H9 (cell line): ENCODE results near the gene SDK1. TPM values are rescaled to one million over a fixed set of nuclear protein-coding genes. Genes with fewer than 3 reads are reported as not detected.

ENCODE experiments used
- DNase-seq: peaks from one replicate; pipeline ENCODE4 v3.0.0-alpha.2; 2017
- H2AFZ ChIP-seq: one replicate; pipeline ENCODE4 v1.6.1; 2013; ENCODE audit warnings: mild to moderate bottlenecking, low read length, control low read depth, moderate library complexity
- H2AK5ac ChIP-seq: 2 replicates; pipeline ENCODE4 v1.6.1; 2013; ENCODE audit warnings: low read length, control low read depth, mixed read lengths; ENCODE audit not compliant: insufficient read length
- H2BK120ac ChIP-seq: one replicate; pipeline ENCODE4 v1.6.1; 2013; ENCODE audit warnings: low read depth, mild to moderate bottlenecking, low read length, control low read depth, inconsistent platforms; ENCODE audit not compliant: poor library complexity, severe bottlenecking
- H2BK12ac ChIP-seq: 2 replicates; pipeline ENCODE4 v1.6.1; 2013; ENCODE audit warnings: low read length, control low read depth, mixed read lengths, low read depth; ENCODE audit not compliant: insufficient read length
- H2BK15ac ChIP-seq: 2 replicates; pipeline ENCODE4 v1.6.1; 2013; ENCODE audit warnings: low read depth, low read length, control low read depth
- H2BK20ac ChIP-seq: one replicate; pipeline ENCODE4 v1.6.1; 2013; ENCODE audit warnings: low read depth, mild to moderate bottlenecking, low read length, control low read depth, inconsistent platforms; ENCODE audit not compliant: poor library complexity, severe bottlenecking
- H2BK5ac ChIP-seq: 2 replicates; pipeline ENCODE4 v1.6.1; 2013; ENCODE audit warnings: low read length, control low read depth, mixed read lengths; ENCODE audit not compliant: insufficient read length
- H3K14ac ChIP-seq: 2 replicates; pipeline ENCODE4 v1.6.1; 2013; ENCODE audit warnings: low read length, control low read depth; ENCODE audit not compliant: insufficient read depth
- H3K18ac ChIP-seq: 2 replicates; pipeline ENCODE4 v1.6.1; 2013; ENCODE audit warnings: low read depth, mild to moderate bottlenecking, mixed read lengths, low read length, control low read depth; ENCODE audit not compliant: insufficient read length
- H3K23ac ChIP-seq: 2 replicates; pipeline ENCODE4 v1.6.1; 2013; ENCODE audit warnings: low read length, control low read depth, mixed read lengths, low read depth; ENCODE audit not compliant: insufficient read length
- H3K23me2 ChIP-seq: 2 replicates; pipeline ENCODE4 v1.6.1; 2013; ENCODE audit warnings: low read depth, mild to moderate bottlenecking, mixed read lengths, low read length, control low read depth; ENCODE audit not compliant: insufficient read length, poor library complexity, severe bottlenecking
- H3K27ac ChIP-seq: 2 replicates; pipeline ENCODE4 v1.5.1; 2013; ENCODE audit warnings: low read length, control low read depth, mixed read lengths, low read depth; ENCODE audit not compliant: insufficient read length
- H3K27me3 ChIP-seq: 2 replicates; pipeline ENCODE4 v1.6.1; 2013; ENCODE audit warnings: low read length, control low read depth, inconsistent platforms; ENCODE audit not compliant: insufficient read depth
- H3K4ac ChIP-seq: 2 replicates; pipeline ENCODE4 v1.6.1; 2013; ENCODE audit warnings: low read depth, mild to moderate bottlenecking, control low read depth, inconsistent platforms, low read length, moderate library complexity
- H3K4me1 ChIP-seq: 2 replicates; pipeline ENCODE4 v1.6.1; 2013; ENCODE audit warnings: low read length, control low read depth, inconsistent platforms; ENCODE audit not compliant: insufficient read depth
- H3K4me2 ChIP-seq: 2 replicates; pipeline ENCODE4 v1.6.1; 2013; ENCODE audit warnings: low read length, control low read depth, mixed read lengths; ENCODE audit not compliant: insufficient read length, insufficient read depth
- H3K56ac ChIP-seq: 2 replicates; pipeline ENCODE4 v1.6.1; 2013; ENCODE audit warnings: low read depth, mild to moderate bottlenecking, mixed read lengths, low read length, control low read depth; ENCODE audit not compliant: insufficient read length
- H3K79me1 ChIP-seq: 2 replicates; pipeline ENCODE4 v1.6.1; 2013; ENCODE audit warnings: low read depth, mild to moderate bottlenecking, moderate library complexity, low read length, control low read depth, inconsistent platforms; ENCODE audit not compliant: insufficient read depth, poor library complexity, severe bottlenecking
- H3K79me2 ChIP-seq: 2 replicates; pipeline ENCODE4 v1.6.1; 2013; ENCODE audit warnings: low read length, control low read depth, inconsistent platforms; ENCODE audit not compliant: insufficient read depth
- H3K9ac ChIP-seq: 2 replicates; pipeline ENCODE4 v1.6.1; 2013; ENCODE audit warnings: low read length, control low read depth, mixed read lengths; ENCODE audit not compliant: insufficient read length; ENCODE audit errors: extremely low read depth
- H3K9me3 ChIP-seq: one replicate; pipeline ENCODE4 v1.6.1; 2013; ENCODE audit warnings: low read depth, low read length, inconsistent platforms; ENCODE audit not compliant: control insufficient read depth
- H3T11ph ChIP-seq: one replicate; pipeline ENCODE4 v1.6.1; 2013; ENCODE audit warnings: mild to moderate bottlenecking, low read length, control low read depth, inconsistent platforms
- H4K20me1 ChIP-seq: one replicate; pipeline ENCODE4 v1.6.1; 2013; ENCODE audit not compliant: control insufficient read depth, insufficient read length, insufficient read depth
- H4K5ac ChIP-seq: 2 replicates; pipeline ENCODE4 v1.6.1; 2013; ENCODE audit warnings: low read depth, mild to moderate bottlenecking, mixed read lengths, low read length, control low read depth; ENCODE audit not compliant: insufficient read length
- H4K8ac ChIP-seq: replicated peaks from 2 replicates; pipeline ENCODE4 v1.6.1; 2013; ENCODE audit warnings: low read length, control low read depth, mixed read lengths, low read depth; ENCODE audit not compliant: insufficient read length
- H4K91ac ChIP-seq: 2 replicates; pipeline ENCODE4 v1.6.1; 2013; ENCODE audit warnings: low read depth, mild to moderate bottlenecking, moderate library complexity, mixed read lengths, low read length, control low read depth; ENCODE audit not compliant: insufficient read length
- H3K27ac Mint-ChIP-seq, 3 experiments: 2 replicates in 2 of 3; 3 replicates in 1 of 3; pipeline ENCODE4 v1.8.0; 2020 to 2021; ENCODE audit warnings: mixed read lengths in 3 of 3, mild to moderate bottlenecking in 1 of 3, moderate library complexity in 1 of 3
- H3K27me3 Mint-ChIP-seq: 2 replicates; pipeline ENCODE4 v1.8.0; 2021; ENCODE audit warnings: low read depth, mild to moderate bottlenecking, moderate library complexity, mixed read lengths
- H3K36me3 Mint-ChIP-seq, 3 experiments: 2 replicates in 2 of 3; 3 replicates in 1 of 3; pipeline ENCODE4 v1.8.0; 2020 to 2021; ENCODE audit warnings: low read depth in 3 of 3, mixed read lengths in 3 of 3; ENCODE audit not compliant: insufficient read depth in 1 of 3
- H3K4me1 Mint-ChIP-seq, 2 experiments: 2 replicates each; pipeline ENCODE4 v1.8.0; 2020; ENCODE audit warnings: mixed read lengths in 2 of 2
- H3K4me3 Mint-ChIP-seq, 2 experiments: 2 replicates in 1 of 2; 3 replicates in 1 of 2; pipeline ENCODE4 v1.8.0; 2020 to 2021; ENCODE audit warnings: mild to moderate bottlenecking in 2 of 2, mixed read lengths in 2 of 2, moderate library complexity in 1 of 2
- H3K9me3 Mint-ChIP-seq, 2 experiments: 2 replicates in 1 of 2; 3 replicates in 1 of 2; pipeline ENCODE4 v1.8.0; 2020; ENCODE audit warnings: mild to moderate bottlenecking in 2 of 2, mixed read lengths in 2 of 2, moderate library complexity in 1 of 2
- WGBS: extraction: QIAGEN DNeasy Blood & Tissue Kit; methylation state at CpG from one replicate; pipeline ENCODE4 v1.1.7; 2013; ENCODE audit warnings: missing lambda C conversion rate, low lambda C conversion rate, mixed read lengths; ENCODE audit not compliant: insufficient read length; ENCODE audit errors: extremely low coverage; 5-methylcytosine and 5-hydroxymethylcytosine counted together
- total RNA-seq: library from RNA; stranded (reverse); gene quantifications from 2 replicates; pipeline ENCODE4 v1.2.1, GENCODE V29; 2021
- TF ChIP-seq, protein P1 (sequence below): fragments of 200-600 bp; sonication (generic); conservative IDR thresholded peaks from 3 replicates; pipeline ENCODE4 v1.8.0; 2021; ENCODE audit warnings: antibody characterized with exemption, mild to moderate bottlenecking

SDK1 gene
- total RNA-seq, 1 experiment from 2014 or later, result 8.7 TPM

DNA sequence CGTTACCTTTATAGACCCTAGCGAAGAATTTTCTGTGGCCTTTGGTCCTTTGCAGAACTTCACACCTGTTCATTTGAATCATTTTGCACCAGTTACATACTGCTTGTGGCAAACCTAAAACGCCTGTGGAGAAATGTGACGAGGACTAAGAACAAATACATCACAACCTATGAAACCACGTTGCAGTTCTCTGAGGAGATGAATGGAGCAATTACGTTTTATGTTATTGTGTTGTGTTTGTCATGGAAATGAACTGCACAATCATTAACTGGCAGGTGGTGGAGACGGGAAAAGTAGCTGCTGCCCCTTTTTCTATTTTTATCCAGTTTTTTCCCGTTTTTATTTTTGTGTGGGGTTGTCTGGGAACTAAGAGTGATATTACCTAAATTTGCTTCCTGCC is 505.5 kb downstream of the SDK1 start:
- Histone ChIP-seq H3K23me2 (no peaks in the 10 kb centered on the region), H3K4me1 (no peaks in the 10 kb centered on the region; the same call in 1 of the 2 replicates), H3K4ac (no peak overlapping the region), H4K20me1 (no peaks in the 10 kb centered on the region), H4K91ac (no peak overlapping the region), H3K27me3 (no peaks in the 10 kb centered on the region), H3K4me2 (no peak overlapping the region), H3K23ac (no peak overlapping the region), H3T11ph (no peak overlapping the region), H3K9ac (no peak overlapping the region), H4K8ac (no peak overlapping the region), H2AK5ac (no peak overlapping the region), H3K18ac (no peak overlapping the region), H2BK120ac (no peak overlapping the region), H2BK5ac (no peak overlapping the region), H3K79me2 (no peaks in the 10 kb centered on the region), H3K14ac (no peak overlapping the region), H2AFZ (no peak overlapping the region), H2BK20ac (no peak overlapping the region), H2BK15ac (no peak overlapping the region), H3K27ac (no peak overlapping the region), H2BK12ac (no peak overlapping the region), H3K79me1 (no peaks in the 10 kb centered on the region), H3K9me3 (no peaks in the 10 kb centered on the region), H3K56ac (no peak overlapping the region), H4K5ac (no peak overlapping the region)
- DNase-seq, result no peak
- no CpG with 5 or more reads among the region's 8 CpGs for WGBS
- H3K27ac Mint-ChIP-seq, result no peak overlapping the region
- no peaks in the 10 kb centered on the region for H3K27me3 Mint-ChIP-seq
- H3K4me1 Mint-ChIP-seq, result peaks cover 29 to 34% of the 10 kb centered on the region in 2 experiments
- TF ChIP-seq, protein P1, sequence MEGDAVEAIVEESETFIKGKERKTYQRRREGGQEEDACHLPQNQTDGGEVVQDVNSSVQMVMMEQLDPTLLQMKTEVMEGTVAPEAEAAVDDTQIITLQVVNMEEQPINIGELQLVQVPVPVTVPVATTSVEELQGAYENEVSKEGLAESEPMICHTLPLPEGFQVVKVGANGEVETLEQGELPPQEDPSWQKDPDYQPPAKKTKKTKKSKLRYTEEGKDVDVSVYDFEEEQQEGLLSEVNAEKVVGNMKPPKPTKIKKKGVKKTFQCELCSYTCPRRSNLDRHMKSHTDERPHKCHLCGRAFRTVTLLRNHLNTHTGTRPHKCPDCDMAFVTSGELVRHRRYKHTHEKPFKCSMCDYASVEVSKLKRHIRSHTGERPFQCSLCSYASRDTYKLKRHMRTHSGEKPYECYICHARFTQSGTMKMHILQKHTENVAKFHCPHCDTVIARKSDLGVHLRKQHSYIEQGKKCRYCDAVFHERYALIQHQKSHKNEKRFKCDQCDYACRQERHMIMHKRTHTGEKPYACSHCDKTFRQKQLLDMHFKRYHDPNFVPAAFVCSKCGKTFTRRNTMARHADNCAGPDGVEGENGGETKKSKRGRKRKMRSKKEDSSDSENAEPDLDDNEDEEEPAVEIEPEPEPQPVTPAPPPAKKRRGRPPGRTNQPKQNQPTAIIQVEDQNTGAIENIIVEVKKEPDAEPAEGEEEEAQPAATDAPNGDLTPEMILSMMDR, result no peak
- no peaks in the 10 kb centered on the region; a peak in 1 of 7 replicates for H3K36me3 Mint-ChIP-seq
- H3K9me3 Mint-ChIP-seq, result no peaks in the 10 kb centered on the region
- H3K4me3 Mint-ChIP-seq, result no peak overlapping the region
